GM12878 (cell line): Measurements from ENCODE around the gene CRB3.

Experiments
- BHLHE40 ChIP-seq, 2 experiments: fragments of 450-650 bp in 1 of 2; IDR thresholded peaks; 2 replicates each; pipeline ENCODE4 v1.6.1; 2011 to 2017; ENCODE audit warnings: low read depth in 2 of 2, borderline replicate concordance in 1 of 2, improper control_type of control experiment in 1 of 2, low read length in 1 of 2, mild to moderate bottlenecking in 1 of 2
- BMI1 ChIP-seq: fragments of 450-650 bp; IDR thresholded peaks from 2 replicates; pipeline ENCODE4 v1.6.1; 2016; ENCODE audit warnings: mild to moderate bottlenecking, moderate library complexity, borderline replicate concordance
- CBFB ChIP-seq: IDR thresholded peaks from 2 replicates; pipeline ENCODE4 v1.6.1; 2016; ENCODE audit warnings: antibody characterized with exemption, low read depth
- EP300 ChIP-seq, 2 experiments: fragments of 150-350 bp in 1 of 2; IDR thresholded peaks; 2 replicates each; pipeline ENCODE4 v1.6.1; 2011 to 2012; ENCODE audit warnings: low read depth in 2 of 2, low read length in 2 of 2, borderline replicate concordance in 1 of 2, improper control_type of control experiment in 1 of 2, inconsistent platforms in 1 of 2; ENCODE audit not compliant: control insufficient read depth in 1 of 2
- FOS ChIP-seq: IDR thresholded peaks from 3 replicates; pipeline ENCODE4 v1.6.1; 2011; ENCODE audit warnings: borderline replicate concordance; ENCODE audit not compliant: insufficient read length; ENCODE audit errors: extremely low read depth
- GABPA ChIP-seq: IDR thresholded peaks from 2 replicates; pipeline ENCODE4 v1.6.1; 2014; ENCODE audit warnings: antibody characterized with exemption, low read depth, mild to moderate bottlenecking, inconsistent platforms
- MEF2B ChIP-seq: fragments of 450-650 bp; IDR thresholded peaks from 2 replicates; pipeline ENCODE4 v1.6.1; 2018; ENCODE audit warnings: mild to moderate bottlenecking, moderate library complexity; ENCODE audit not compliant: partially characterized antibody, poor library complexity, severe bottlenecking
- NFIC ChIP-seq: IDR thresholded peaks from 2 replicates; pipeline ENCODE4 v1.6.1; 2012; ENCODE audit warnings: low read depth, mild to moderate bottlenecking, inconsistent platforms, low read length, moderate library complexity
- RELB ChIP-seq: fragments of 450-650 bp; IDR thresholded peaks from 2 replicates; pipeline ENCODE4 v1.6.1; 2017; ENCODE audit warnings: low read depth, mild to moderate bottlenecking, moderate library complexity
- SUZ12 ChIP-seq: fragments of 200-600 bp; sonication (generic); IDR thresholded peaks from one replicate; pipeline ENCODE4 v1.6.1; 2018; ENCODE audit warnings: antibody characterized with exemption, mild to moderate bottlenecking; ENCODE audit not compliant: unreplicated experiment
- YY1 ChIP-seq: IDR thresholded peaks from 2 replicates; pipeline ENCODE4 v1.6.1; 2011; ENCODE audit warnings: low read depth, mild to moderate bottlenecking, low read length
- TF ChIP-seq, protein P1 (sequence below): IDR thresholded peaks from 2 replicates; pipeline ENCODE4 v1.6.1; 2011; ENCODE audit warnings: borderline replicate concordance, low read depth, mild to moderate bottlenecking, moderate library complexity, low read length; ENCODE audit not compliant: insufficient read depth, poor library complexity, severe bottlenecking
- TF ChIP-seq, protein P2 (sequence below), 3 experiments: IDR thresholded peaks in 2 of 3; conservative IDR thresholded peaks in 1 of 3; 2 replicates each; pipeline ENCODE4 v1.5.1; 2011; ENCODE audit warnings: low read depth in 3 of 3, low read length in 3 of 3, mild to moderate bottlenecking in 3 of 3, control low read depth in 2 of 3, moderate library complexity in 2 of 3, inconsistent platforms in 1 of 3, mixed read lengths in 1 of 3; ENCODE audit not compliant: control insufficient read depth in 2 of 3, insufficient read depth in 1 of 3; ENCODE audit errors: extremely low read depth in 1 of 3
- TF ChIP-seq, protein P3 (sequence below): IDR thresholded peaks from 2 replicates; pipeline ENCODE4 v1.6.1; 2012; ENCODE audit warnings: mild to moderate bottlenecking, low read depth, low read length

- TF ChIP-seq, protein P1, sequence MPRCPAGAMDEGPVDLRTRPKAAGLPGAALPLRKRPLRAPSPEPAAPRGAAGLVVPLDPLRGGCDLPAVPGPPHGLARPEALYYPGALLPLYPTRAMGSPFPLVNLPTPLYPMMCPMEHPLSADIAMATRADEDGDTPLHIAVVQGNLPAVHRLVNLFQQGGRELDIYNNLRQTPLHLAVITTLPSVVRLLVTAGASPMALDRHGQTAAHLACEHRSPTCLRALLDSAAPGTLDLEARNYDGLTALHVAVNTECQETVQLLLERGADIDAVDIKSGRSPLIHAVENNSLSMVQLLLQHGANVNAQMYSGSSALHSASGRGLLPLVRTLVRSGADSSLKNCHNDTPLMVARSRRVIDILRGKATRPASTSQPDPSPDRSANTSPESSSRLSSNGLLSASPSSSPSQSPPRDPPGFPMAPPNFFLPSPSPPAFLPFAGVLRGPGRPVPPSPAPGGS, result no peak
- TF ChIP-seq, protein P2, sequence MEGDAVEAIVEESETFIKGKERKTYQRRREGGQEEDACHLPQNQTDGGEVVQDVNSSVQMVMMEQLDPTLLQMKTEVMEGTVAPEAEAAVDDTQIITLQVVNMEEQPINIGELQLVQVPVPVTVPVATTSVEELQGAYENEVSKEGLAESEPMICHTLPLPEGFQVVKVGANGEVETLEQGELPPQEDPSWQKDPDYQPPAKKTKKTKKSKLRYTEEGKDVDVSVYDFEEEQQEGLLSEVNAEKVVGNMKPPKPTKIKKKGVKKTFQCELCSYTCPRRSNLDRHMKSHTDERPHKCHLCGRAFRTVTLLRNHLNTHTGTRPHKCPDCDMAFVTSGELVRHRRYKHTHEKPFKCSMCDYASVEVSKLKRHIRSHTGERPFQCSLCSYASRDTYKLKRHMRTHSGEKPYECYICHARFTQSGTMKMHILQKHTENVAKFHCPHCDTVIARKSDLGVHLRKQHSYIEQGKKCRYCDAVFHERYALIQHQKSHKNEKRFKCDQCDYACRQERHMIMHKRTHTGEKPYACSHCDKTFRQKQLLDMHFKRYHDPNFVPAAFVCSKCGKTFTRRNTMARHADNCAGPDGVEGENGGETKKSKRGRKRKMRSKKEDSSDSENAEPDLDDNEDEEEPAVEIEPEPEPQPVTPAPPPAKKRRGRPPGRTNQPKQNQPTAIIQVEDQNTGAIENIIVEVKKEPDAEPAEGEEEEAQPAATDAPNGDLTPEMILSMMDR (IDR thresholded peaks at IDR 0.05 in 2 of 3, conservative IDR thresholded peaks at IDR 0.05 in 1 of 3; ENCODE audit: control insufficient read depth in 2 of 3, extremely low read depth in 1 of 3, insufficient read depth in 1 of 3, low read depth in 3 of 3, low read length in 3 of 3), result no peak
- TF ChIP-seq, protein P3, sequence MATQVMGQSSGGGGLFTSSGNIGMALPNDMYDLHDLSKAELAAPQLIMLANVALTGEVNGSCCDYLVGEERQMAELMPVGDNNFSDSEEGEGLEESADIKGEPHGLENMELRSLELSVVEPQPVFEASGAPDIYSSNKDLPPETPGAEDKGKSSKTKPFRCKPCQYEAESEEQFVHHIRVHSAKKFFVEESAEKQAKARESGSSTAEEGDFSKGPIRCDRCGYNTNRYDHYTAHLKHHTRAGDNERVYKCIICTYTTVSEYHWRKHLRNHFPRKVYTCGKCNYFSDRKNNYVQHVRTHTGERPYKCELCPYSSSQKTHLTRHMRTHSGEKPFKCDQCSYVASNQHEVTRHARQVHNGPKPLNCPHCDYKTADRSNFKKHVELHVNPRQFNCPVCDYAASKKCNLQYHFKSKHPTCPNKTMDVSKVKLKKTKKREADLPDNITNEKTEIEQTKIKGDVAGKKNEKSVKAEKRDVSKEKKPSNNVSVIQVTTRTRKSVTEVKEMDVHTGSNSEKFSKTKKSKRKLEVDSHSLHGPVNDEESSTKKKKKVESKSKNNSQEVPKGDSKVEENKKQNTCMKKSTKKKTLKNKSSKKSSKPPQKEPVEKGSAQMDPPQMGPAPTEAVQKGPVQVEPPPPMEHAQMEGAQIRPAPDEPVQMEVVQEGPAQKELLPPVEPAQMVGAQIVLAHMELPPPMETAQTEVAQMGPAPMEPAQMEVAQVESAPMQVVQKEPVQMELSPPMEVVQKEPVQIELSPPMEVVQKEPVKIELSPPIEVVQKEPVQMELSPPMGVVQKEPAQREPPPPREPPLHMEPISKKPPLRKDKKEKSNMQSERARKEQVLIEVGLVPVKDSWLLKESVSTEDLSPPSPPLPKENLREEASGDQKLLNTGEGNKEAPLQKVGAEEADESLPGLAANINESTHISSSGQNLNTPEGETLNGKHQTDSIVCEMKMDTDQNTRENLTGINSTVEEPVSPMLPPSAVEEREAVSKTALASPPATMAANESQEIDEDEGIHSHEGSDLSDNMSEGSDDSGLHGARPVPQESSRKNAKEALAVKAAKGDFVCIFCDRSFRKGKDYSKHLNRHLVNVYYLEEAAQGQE, result no peak
- TF ChIP-seq YY1 (no peak), FOS (no peak), BHLHE40 (IDR thresholded peaks at IDR 0.05; ENCODE audit: borderline replicate concordance in 1 of 2, low read depth in 2 of 2, low read length in 1 of 2) (no peak), CBFB (no peak), MEF2B (no peak), NFIC (no peak), BMI1 (no peak), RELB (no peak), GABPA (no peak), EP300 (IDR thresholded peaks at IDR 0.05; ENCODE audit: borderline replicate concordance in 1 of 2, control insufficient read depth in 1 of 2, low read depth in 2 of 2, low read length in 2 of 2) (no peak), SUZ12 (no peak)
Observed at GRCh38 chr19:6425732-6426620, 38.1 kb upstream of the CRB3 start.
